Panc1 (cell line): ENCODE measurements around the gene BRD1. TPM values are rescaled to one million over a fixed set of nuclear protein-coding genes. Genes with fewer than 3 reads are reported as not detected.

ENCODE experiments used
- ATAC-seq: fragments of 200-7000 bp; cut with Tn5 transposase; 2 replicates; pipeline ENCODE4 v1.9.1; 2020; ENCODE audit warnings: mild to moderate bottlenecking, moderate library complexity
- BruUV-seq: library from RNA; stranded (reverse); fragments of 400-500 nt; replicated peaks from 2 replicates; lab custom pipeline; 2021; lab: Mats Ljungman, UMichigan
- CTCF ChIA-PET: fragments of 300-600 bp; sonication (Branson Sonifier 250); formaldehyde crosslinking; loops from one replicate; lab custom pipeline; 2022; ENCODE audit warnings: antibody characterized with exemption; lab: Charles Lee
- POLR2A ChIA-PET: fragments of 300-600 bp; sonication (Branson Sonifier 250); formaldehyde crosslinking; loops from one replicate; lab custom pipeline; 2022; ENCODE audit warnings: antibody characterized with exemption; lab: Charles Lee
- DNase-seq: peaks from one replicate; pipeline ENCODE4 v3.0.0-alpha.2; 2010; ENCODE audit warnings: low read depth, low spot score
- H3K27ac ChIP-seq: 2 replicates; pipeline ENCODE4 v1.5.1; 2011; ENCODE audit warnings: mild to moderate bottlenecking, low read length, inconsistent platforms
- H3K27me3 ChIP-seq: fragments of 200-500 bp; sonication (Bioruptor generic); 2 replicates; pipeline ENCODE4 v1.6.0; 2014; ENCODE audit warnings: low read length, inconsistent platforms; ENCODE audit not compliant: control insufficient read depth, insufficient read depth
- H3K36me3 ChIP-seq: fragments of 200-500 bp; sonication (Bioruptor generic); 2 replicates; pipeline ENCODE4 v1.5.1; 2014; ENCODE audit warnings: inconsistent platforms, mild to moderate bottlenecking, low read length, moderate library complexity; ENCODE audit not compliant: control insufficient read depth, insufficient read depth
- H3K4me1 ChIP-seq: 2 replicates; pipeline ENCODE4 v1.5.1; 2011; ENCODE audit warnings: inconsistent platforms, mild to moderate bottlenecking, low read length, moderate library complexity; ENCODE audit not compliant: control insufficient read depth, insufficient read depth
- H3K4me3 ChIP-seq, 2 experiments: 2 replicates each; pipeline ENCODE4 v1.5.1; 2011 to 2012; ENCODE audit warnings: low read depth in 2 of 2, low read length in 2 of 2, mild to moderate bottlenecking in 2 of 2, inconsistent platforms in 1 of 2, moderate library complexity in 1 of 2
- H3K9me3 ChIP-seq: fragments of 200-500 bp; sonication (Bioruptor generic); 2 replicates; pipeline ENCODE4 v1.5.1; 2014; ENCODE audit warnings: low read depth, mild to moderate bottlenecking, inconsistent platforms, low read length, moderate library complexity; ENCODE audit not compliant: control insufficient read depth, insufficient read depth
- CTCF ChIP-seq: fragments of 450-650 bp; IDR thresholded peaks from 2 replicates; pipeline ENCODE4 v1.5.1; 2017; ENCODE audit warnings: mild to moderate bottlenecking
- POLR2AphosphoS5 ChIP-seq: IDR thresholded peaks from 2 replicates; pipeline ENCODE4 v1.6.1; 2012; ENCODE audit warnings: mild to moderate bottlenecking, low read depth, low read length, moderate library complexity
- REST ChIP-seq, 2 experiments: IDR thresholded peaks; 2 replicates each; pipeline ENCODE4 v1.6.1; 2011 to 2012; ENCODE audit warnings: low read depth in 2 of 2, control low read depth in 1 of 2, low read length in 1 of 2, mild to moderate bottlenecking in 1 of 2, moderate library complexity in 1 of 2; ENCODE audit not compliant: insufficient read depth in 1 of 2
- SIN3A ChIP-seq: IDR thresholded peaks from 2 replicates; pipeline ENCODE4 v1.6.1; 2012; ENCODE audit warnings: low read depth, mild to moderate bottlenecking, low read length, moderate library complexity, borderline replicate concordance; ENCODE audit not compliant: insufficient read depth
- TCF7L2 ChIP-seq: IDR thresholded peaks from 2 replicates; pipeline ENCODE4 v1.6.1; 2011; ENCODE audit warnings: mild to moderate bottlenecking, low read depth, low read length, inconsistent platforms
- in situ Hi-C: cut with HindIII; loops from 2 replicates; pipeline ENCODE4 v1.10.0; 2016; ENCODE audit warnings: low sequenced_read_pairs, low pct_unique_long_range_greater_than_20kb
- intact Hi-C: fragments of 100-400 bp; cut with micrococcal nuclease; formaldehyde crosslinking; loops from one replicate; pipeline ENCODE4 v1.10.0; 2022; ENCODE audit not compliant: unreplicated experiment
- total RNA-seq: library from RNA; stranded (reverse); gene quantifications from one replicate; pipeline ENCODE4 v1.2.1, GENCODE V29; 2021; ENCODE audit not compliant: unreplicated experiment

Gene BRD1
- total RNA-seq, 1 experiment from 2014 or later, result 24.0 TPM

- peak overlapping the region; percentile 69 for H3K27ac ChIP-seq
- H3K36me3 ChIP-seq, result peaks cover 3% of the 10 kb centered on the region; the same call in 1 of the 2 replicates
- no TSS peak for BruUV-seq
- DNase-seq (no peak), ATAC-seq (peak; percentile 33; the same call in 1 of the 2 replicates)
- no peaks in the 10 kb centered on the region for H3K27me3 ChIP-seq
- in situ Hi-C loops (no loop called here), intact Hi-C loops (no loop called here)
- TF ChIP-seq CTCF, result no peak
- no peak for TF ChIP-seq REST (IDR thresholded peaks at IDR 0.05; ENCODE audit: insufficient read depth in 1 of 2, low read depth in 2 of 2, low read length in 1 of 2)
- TF ChIP-seq SIN3A, result no peak
- no peak for TF ChIP-seq POLR2AphosphoS5
- TF ChIP-seq TCF7L2, result no peak
- no peaks in the 10 kb centered on the region for H3K9me3 ChIP-seq
- ChIA-PET POLR2A (interaction anchor here (0.6 to 0.7 kb wide), 2 partner anchors 15 to 204 kb away, joined by 3 to 6 read pairs; no protein-coding TSS in a partner anchor), CTCF (no interaction called here)
- H3K4me3 ChIP-seq, result peak overlapping the region; percentile 64 to 66
- peaks cover 6% of the 10 kb centered on the region; the same call in 1 of the 2 replicates for H3K4me1 ChIP-seq
Measured at GRCh38 chr22:49825944-49826602, 1.6 kb downstream of the BRD1 start.

GRCh38 chr22:49825436-49825835 lies 2.2 kb downstream of the BRD1 start:
- DNase-seq (no peak), ATAC-seq (no peak)
- H3K9me3 ChIP-seq, result no peaks in the 10 kb centered on the region
- TF ChIP-seq REST (IDR thresholded peaks at IDR 0.05; ENCODE audit: insufficient read depth in 1 of 2, low read depth in 2 of 2, low read length in 1 of 2) (no peak), CTCF (no peak), TCF7L2 (no peak), SIN3A (no peak)
- peak overlapping the region; percentile 64 to 66 for H3K4me3 ChIP-seq
- intact Hi-C loops, result no loop called here
- peaks cover 3% of the 10 kb centered on the region; the same call in 1 of the 2 replicates for H3K36me3 ChIP-seq
- ChIA-PET CTCF (no interaction called here), POLR2A (interaction anchor here (0.7 kb wide), 1 partner anchor 14 kb away, joined by 3 read pairs; no protein-coding TSS in a partner anchor)
- H3K27ac ChIP-seq, result peak overlapping the region; percentile 69; the same call in 1 of the 2 replicates
- no peaks in the 10 kb centered on the region for H3K27me3 ChIP-seq
- in situ Hi-C loops, result no loop called here
- peaks cover 6% of the 10 kb centered on the region; the same call in 1 of the 2 replicates for H3K4me1 ChIP-seq
- TSS peak; percentile 38 for BruUV-seq
